Renal cortex interstitium (tissue), 15 donors: ENCODE measurements around the gene MLKL. TPM values are rescaled to one million over a fixed set of nuclear protein-coding genes. Genes with fewer than 3 reads are reported as not detected.
A peak's percentile ranks its signal among the peaks of the same experiment; 100 is the strongest.

Source experiments
- DNase-seq, 11 donors: peaks; one replicate each; pipeline ENCODE4 v3.0.0-alpha.2; 2013; ENCODE audit warnings: low read depth in 9 of 11, low spot score in 4 of 11; ENCODE audit errors: extremely low read depth in 1 of 11
- long read RNA-seq, 16 experiments: transcript quantifications; one replicate each; lab custom pipeline, GENCODE V29; 2026
- polyA plus RNA-seq, 3 donors: library from polyadenylated mRNA; unstranded; fragments of 120-200 nt; gene quantifications; one replicate each; pipeline ENCODE4 v1.2.1, GENCODE V29; 2013; ENCODE audit not compliant: insufficient read length in 3 of 3

Gene MLKL
- 1 to 10 TPM; 3.5 to 5.4 (median 4.6) TPM for polyA plus RNA-seq
- long read RNA-seq, donor 1 = 0 reads
- long read RNA-seq, donor 2 = 0 reads
- long read RNA-seq, donor 3 = 0 reads
- long read RNA-seq, donor 4 = 0 reads
- long read RNA-seq, donor 5 = 0 reads
- long read RNA-seq, donor 6 = 0 reads
- long read RNA-seq, donor 7, partial matches to known transcripts = 0 of 1 reads
- long read RNA-seq, donor 7, other reads (novel, unspliced or antisense) = 0 of 1 reads
- long read RNA-seq, donor 8 = 0 reads
- long read RNA-seq, donor 9, partial matches to known transcripts = 0 of 1 reads
- long read RNA-seq, donor 9, other reads (novel, unspliced or antisense) = 0 of 1 reads
- long read RNA-seq, donor 10, partial matches to known transcripts = 0 of 2 reads
- long read RNA-seq, donor 10, other reads (novel, unspliced or antisense) = 0 of 2 reads
- long read RNA-seq, donor 11 = 0 reads
- long read RNA-seq, donor 12, partial matches to known transcripts = 0 of 1 reads
- long read RNA-seq, donor 12, other reads (novel, unspliced or antisense) = 0 of 1 reads
- long read RNA-seq, donor 13 = 0 reads
- long read RNA-seq, donor 14, partial matches to known transcripts = 0 of 1 reads
- long read RNA-seq, donor 14, other reads (novel, unspliced or antisense) = 0 of 1 reads
- long read RNA-seq, donor 15, partial matches to known transcripts = 0 of 1 reads
- long read RNA-seq, donor 15, other reads (novel, unspliced or antisense) = 0 of 1 reads
- long read RNA-seq, donor 16, partial matches to known transcripts = 0 of 1 reads
- long read RNA-seq, donor 16, other reads (novel, unspliced or antisense) = 0 of 1 reads

- DNase-seq = peak in 2 of 11 donors; percentile 27 to 29
Measured at GRCh38 chr16:74700438-74701225, at the start of gene MLKL. MLKL (minus strand) TSS chr16:74700862; CDS start chr16:74695757, 5,105 bp downstream.

- no peak for DNase-seq
Measured at GRCh38 chr16:74749291-74750055, 48.8 kb upstream of the MLKL start.

GRCh38 chr16:74748616-74749026 lies 48.0 kb upstream of the MLKL start:
- DNase-seq = no peak

GRCh38 chr16:74747716-74748615 lies 47.3 kb upstream of the MLKL start:
- DNase-seq = no peak

DNA sequence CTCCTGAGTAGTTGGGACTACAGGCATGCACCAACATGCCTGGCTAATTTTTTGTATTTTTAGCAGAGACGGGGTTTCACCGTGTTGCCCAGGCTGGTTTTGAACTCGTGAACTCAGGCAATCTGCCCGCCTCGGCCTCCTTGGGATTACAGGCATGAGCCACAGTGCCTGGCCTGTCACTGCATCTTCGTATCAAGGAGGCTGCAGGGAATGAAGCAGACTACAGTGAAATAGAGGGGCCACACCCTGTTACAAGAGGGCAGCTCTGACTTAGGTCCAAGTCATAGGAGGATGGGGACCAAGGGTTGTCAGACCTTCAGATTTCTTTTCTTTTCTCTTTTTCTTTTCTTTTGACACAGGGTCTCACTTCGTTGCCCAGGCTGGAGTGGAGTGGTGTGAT lies 45.3 kb upstream of the MLKL start:
- DNase-seq = no peak

DNA sequence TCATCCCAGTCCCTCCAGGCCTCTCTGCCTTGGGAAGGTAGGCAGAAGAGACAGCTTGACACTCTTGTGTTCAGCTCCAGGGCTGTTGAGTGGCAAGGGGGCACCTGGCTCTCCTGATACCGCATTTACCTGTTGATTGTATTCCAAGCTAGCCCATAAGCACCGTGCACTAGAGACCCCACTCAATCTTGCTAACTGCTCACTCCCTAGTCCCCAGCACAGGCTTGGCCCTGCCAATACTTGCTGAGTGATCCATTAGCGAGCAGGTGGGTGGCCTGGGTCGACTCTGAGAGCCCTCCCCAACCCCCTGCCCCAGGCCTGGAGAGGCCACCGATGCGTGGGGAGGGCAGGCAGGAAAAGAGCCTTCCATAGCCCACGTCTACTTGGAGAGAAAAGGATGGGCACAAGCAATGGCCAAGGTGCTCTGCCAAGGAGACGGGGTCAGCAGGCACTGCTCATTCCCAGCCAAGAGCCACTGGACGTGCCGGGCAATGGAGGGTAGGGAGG lies 44.5 kb upstream of the MLKL start:
- DNase-seq = no peak

DNA sequence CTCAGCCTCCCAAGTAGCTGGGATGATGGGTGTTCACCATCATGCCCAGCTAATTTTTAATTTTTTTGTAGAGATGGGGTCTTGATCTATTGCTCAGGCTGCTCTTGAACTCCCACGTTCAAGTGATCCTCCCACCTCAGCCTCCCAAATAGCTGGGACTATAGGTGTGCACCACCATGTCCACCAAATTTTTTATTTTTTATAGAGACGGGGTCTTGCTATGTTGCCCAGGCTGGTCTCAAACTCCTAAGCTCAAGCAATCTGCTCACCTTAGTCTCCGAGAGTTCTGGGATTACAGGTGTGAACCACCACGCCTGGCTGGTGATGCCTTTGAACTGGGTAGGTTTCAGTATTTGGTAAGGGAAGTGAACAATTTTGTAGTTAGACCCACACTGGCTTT lies 43.9 kb upstream of the MLKL start:
- DNase-seq = no peak

GRCh38 chr16:74743668-74744299 lies 43.1 kb upstream of the MLKL start:
- DNase-seq = peak in 5 of 11 donors; percentile 51 to 63 (median 58)

DNA sequence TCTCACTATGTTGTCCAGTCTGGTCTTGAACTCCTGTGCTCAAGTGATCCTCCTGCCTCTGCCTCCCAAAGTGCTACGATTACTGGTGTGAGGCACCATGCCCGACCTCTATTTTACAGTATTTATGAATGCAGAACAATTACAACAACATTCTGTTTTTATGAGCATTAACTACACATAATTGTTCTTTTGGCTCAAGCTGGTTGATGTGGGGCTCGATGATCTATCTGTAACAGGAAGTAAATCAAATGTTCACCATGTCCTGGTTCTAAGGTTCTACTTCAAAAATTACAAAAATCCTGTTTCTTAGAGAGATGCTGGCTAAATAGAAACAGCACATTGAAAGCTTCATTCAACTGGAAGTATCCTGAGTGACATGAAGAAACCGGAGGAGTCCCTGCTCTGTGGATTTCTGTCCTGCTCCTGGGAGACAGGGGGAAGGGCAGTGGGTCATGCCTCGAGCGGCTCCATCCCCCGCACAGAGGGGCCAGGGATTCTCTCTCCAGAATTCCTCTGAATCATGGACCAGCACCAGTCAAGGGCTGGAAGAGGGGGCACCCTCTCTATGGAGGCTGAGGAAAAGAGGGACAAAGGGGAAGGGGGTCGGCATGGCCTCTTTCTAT lies 42.5 kb upstream of the MLKL start:
- no peak for DNase-seq

GRCh38 chr16:74742051-74742481 lies 41.4 kb upstream of the MLKL start:
- DNase-seq = no peak

DNA sequence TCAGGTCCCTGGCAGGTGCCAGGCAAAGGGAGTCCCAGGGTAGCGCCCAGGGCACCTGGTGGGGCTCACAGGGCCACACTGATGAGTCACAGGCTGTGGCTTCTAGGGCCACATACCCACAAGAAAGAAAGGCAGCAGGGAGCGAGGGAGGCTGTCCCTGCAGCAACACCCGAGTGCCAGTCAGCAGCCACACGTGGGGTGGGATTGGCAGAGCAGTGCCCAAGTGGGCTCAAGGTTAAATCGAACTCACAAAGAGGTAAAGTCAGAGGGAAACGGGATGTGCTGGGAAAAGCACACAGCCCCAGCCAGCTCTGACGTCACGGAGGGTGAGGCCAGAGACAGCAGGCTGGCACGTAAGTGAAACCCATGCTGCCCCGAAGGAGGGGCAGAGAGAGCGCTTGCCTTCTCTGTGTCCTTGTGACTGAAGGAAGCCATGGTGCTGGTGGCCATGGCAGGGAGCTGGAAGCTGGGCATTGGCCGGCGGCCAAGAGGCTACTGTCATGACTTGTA lies 40.2 kb upstream of the MLKL start:
- DNase-seq = no peak

DNA sequence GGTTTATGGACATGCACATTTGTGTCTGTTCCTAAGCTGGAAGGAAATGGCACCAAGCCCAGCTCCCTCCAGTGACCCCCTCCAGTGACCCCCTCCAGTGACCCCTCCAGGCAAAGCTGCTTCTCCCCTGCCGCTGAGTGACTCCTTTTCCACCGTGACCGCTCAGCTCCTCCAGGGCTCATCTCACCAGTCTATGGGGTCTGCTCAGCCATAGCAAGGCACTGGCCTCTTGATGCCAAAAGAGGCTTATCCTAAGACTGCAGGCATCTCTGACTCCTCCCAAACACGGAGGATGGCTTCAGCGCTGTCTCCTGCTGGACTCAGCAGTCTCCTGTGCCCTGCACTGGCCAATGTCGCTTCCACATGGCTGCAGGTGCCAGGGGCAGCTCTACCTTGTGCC lies 38.6 kb upstream of the MLKL start:
- DNase-seq = no peak

DNA sequence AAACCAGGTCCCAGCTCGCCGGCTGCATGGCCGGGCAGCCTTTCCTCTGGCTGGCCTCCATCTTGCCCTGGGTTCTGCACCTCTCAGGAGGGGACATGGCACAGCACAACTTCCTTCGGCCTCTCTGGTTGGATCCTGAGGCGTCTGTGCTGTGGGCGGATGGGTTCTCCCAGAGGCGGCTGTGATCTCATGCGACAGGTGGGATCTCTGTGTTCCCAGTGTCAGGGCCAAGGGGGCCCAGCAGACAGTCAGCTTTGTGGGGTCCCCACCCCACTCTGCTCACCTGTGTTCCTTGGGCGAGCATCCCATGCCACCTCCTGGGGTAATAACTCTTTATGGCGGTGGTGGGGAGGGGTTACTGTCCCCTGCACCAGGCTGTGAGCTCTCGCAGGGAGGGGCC lies 38.2 kb upstream of the MLKL start:
- DNase-seq = no peak

DNA sequence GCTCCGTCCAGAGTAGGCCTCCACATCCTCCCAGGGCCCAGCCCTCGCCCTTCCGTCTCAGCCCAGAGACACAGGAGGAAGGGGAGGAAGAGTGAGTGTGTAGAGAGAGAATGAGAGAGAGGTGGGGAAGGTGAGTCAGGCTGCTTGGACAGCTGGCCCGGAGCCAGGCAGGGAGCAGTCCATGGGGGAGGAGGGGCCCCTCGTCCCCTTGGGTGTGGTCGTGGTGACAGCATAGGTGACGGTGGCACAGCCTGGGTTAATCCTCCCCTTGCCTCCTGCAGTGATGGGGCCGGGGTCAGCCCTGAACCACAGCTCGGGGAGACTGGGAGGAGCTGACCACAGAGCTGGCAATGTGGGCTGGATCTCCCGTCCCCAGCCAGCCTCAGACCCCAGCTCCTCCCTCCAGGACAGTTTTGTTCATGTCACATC lies 37.5 kb upstream of the MLKL start:
- no peak for DNase-seq

- DNase-seq = no peak
Measured at GRCh38 chr16:74737521-74737920, 36.9 kb upstream of the MLKL start.

DNA sequence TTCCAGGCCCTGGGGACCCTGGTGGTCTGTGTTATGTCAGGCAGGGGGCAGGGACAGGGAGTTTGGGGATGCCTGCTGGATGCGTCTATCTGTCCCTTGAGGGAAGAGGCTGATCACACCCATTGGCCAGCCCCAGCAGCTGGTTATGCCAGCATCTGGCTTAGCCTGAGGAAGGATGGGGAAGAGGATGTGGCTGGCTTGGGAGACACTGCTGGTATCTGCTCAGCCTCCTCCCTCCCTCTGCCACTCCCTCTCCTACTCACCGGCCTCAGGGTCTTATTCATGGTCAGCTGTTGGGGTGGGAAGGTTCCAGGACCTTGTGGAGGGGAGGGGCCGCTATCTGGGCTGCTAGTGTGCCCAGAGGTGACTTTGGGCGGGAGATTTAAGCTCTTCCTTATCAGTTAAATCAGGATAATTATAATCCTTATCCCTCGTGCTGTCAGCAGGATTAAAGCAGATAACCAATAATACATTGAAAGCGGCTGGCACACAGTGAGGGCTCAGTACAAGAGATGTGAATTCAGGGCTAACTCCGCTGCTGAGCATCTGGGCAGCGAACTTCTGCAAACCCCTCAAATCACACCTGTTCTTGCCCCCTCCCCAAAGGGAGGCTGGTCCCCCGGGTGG lies 36.0 kb upstream of the MLKL start:
- no peak for DNase-seq
